ENCODE results near the gene ELMO1.

Gene ELMO1

GRCh38 chr7:37076668-37077067 lies 372.0 kb downstream of the ELMO1 start:
- DNase-seq = no peak

GRCh38 chr7:37074370-37074769 lies 374.3 kb downstream of the ELMO1 start:
- no peak for DNase-seq

- no peak for DNase-seq
Measured at GRCh38 chr7:37071124-37071523, 377.5 kb downstream of the ELMO1 start.

DNA sequence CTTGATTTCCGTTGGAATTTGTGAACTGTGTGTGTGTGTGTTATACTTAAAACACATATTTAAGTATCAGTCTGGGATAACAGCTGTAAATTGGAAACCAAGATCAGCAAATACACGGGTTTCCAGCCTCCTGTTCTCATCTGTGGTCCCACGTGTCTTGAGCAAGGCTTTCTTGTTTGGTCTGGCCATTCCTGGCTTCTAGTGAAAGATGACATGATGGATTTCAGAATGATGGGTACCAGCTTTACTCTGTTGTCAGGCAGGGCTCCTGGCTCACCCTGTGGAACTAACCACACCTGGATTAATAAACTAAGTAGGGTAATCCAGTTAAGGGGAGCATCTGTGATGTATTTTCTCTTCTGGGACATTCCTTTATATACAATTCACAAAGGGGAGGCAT lies 378.2 kb downstream of the ELMO1 start:
- DNase-seq = no peak

- DNase-seq = no peak
Measured at GRCh38 chr7:37070031-37070430, 378.6 kb downstream of the ELMO1 start.

- DNase-seq = no peak
Measured at GRCh38 chr7:37069336-37069735, 379.3 kb downstream of the ELMO1 start.

DNA sequence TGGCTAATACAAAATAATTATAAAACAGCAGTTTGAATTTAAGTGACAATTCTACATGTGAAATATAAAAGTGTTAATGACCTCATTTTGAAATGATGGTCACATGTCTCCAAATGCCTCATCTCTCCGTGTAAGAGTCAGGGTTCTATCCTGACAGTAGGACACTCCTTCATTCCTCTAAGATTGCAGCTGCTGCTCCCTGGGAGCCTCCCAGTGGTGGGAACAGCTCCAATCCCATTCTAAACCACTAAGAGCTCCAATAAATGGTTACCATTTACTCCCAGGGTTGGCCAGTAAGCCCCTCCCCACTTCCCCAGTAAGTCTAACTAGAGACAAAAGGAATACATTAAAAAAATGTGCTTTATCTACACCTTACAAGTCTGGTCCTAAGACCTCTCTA lies 379.8 kb downstream of the ELMO1 start:
- no peak for DNase-seq

DNA sequence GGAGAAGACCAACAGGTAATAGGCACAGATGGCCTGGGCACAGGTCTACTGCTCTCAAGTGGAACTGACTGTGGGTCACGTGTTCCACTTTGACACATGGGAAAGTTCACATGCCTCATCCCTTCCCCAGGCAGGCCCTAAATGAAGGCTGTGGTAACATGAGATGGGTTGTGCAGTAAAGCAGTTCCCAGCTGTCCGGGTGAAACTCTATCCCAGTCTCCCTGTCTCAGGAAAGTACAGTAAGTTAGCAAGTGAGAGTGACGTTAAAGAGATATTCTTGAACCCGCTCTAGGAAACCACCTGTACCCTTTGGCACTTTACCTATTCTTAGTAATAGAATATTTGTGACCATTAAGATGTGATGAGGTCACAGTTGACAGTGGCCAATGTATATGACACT lies 380.6 kb downstream of the ELMO1 start:
- DNase-seq = no peak

GRCh38 chr7:37065779-37066271 lies 382.8 kb downstream of the ELMO1 start:
- DNase-seq = no peak

DNA sequence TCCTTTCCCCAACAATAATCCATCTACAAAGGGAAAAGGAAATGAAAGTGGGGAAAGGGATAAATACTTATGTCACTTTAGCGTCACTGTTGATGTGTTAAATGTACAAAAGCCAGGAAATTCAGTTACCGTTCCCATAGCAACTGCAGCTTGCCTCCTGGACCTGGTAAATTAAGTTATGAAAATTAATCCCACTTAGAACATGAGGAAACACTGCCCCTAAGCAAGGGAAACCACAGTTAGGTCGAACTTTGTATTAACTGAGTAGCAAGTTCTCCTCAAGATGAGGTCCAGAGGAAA lies 386.2 kb downstream of the ELMO1 start:
- no peak for DNase-seq

GRCh38 chr7:37061849-37062559 lies 386.7 kb downstream of the ELMO1 start:
- no peak for DNase-seq

DNA sequence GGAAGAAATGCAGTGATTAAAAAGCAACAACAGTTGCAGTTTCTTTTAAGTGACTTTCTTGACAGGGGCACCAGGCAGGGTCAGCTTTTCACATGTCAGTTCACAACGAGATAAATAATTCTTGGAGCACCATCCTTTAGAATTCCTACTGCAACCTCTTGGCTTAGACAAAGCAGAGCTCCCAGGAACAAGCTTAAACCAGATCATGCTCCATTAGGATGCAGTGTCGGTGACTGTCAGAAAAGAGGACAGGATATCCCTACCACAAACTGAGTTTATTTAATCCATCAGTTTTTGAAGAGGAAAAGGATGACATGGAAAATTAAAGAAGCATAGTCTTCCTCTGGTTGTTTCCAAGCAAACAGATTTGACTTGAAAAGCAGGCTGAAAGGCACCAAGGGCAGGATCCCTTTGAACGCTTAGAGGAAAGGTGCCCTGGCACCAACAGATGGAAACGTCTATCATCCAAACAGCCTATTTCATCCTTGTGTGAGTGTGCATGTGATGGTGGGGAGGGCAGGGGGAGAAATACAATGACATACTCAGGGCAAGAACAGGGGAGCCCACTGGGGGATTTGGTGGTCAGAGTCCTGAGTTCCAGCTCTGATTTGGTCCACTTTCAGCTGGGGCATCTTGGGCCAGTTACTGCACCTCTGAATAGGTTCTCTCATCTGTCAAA lies 392.3 kb downstream of the ELMO1 start:
- DNase-seq = no peak

DNA sequence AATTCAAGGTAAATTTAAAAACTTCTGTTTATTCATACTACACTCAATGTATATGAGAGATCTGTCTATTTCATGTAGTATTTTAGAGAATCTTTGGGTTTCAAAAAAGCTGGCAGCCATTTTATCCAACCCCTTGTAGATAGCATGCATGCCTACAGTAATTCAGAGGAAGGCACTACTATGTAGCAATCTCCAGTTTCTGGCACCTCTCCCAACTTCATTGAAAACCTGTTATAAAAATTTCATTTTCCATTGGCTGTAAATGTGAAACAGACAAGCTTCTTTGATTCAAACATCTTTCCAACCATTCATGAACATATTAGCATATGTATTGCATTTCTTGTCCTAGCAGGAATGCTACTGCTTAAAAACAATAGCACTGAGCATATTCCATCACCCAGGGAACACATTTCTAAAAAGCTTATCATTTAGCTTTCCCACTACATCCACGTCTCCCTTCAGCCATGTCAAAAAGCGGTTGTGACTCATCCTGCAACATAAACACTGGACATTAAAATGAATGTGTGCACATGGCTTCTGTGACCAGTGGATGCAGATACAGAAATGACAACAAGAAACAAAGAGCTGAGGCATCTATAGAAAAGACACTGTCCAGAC lies 393.9 kb downstream of the ELMO1 start:
- DNase-seq = no peak

- no peak for DNase-seq
Measured at GRCh38 chr7:37052705-37053104, 396.0 kb downstream of the ELMO1 start.

DNA sequence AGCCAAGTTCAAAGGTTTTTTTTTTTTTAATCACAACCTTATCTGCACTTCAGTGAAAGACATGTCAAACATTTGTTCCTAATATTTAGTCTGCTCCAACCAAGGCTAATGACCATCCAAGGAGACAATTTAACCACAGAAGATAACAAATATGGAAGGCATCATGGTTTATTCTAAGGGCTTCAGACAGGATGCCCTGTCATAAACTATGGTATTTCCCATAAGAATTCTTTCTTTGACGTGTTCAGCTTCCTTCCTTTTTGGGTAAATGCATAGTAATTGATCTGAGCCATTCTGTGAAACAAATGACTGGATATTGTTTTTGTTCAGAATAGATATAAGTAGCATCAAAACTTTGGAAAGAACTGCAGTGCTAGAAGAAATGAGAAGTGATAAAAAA lies 397.9 kb downstream of the ELMO1 start:
- DNase-seq = no peak

GRCh38 chr7:37048674-37049073 lies 400.0 kb downstream of the ELMO1 start:
- DNase-seq = no peak

DNA sequence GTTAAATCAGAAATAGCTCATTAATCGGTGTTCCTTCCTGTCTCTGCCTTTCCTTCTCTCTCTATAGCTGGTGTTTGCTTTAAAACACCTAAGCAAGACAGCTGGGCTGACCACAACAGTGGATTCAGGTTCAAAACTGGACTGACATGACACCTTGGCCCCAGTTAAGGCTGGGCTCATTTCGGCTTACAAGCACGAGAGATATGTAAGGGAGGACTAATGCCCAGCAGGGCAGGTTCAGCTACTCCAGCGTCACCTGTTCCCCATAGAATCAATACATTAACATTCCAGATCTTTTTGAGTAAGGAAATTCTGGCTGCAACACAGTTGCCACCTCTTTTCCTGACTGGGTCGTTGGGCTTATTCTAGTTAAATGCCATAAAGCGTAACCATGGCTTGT lies 401.4 kb downstream of the ELMO1 start:
- no peak for DNase-seq

- no peak for DNase-seq
Measured at GRCh38 chr7:37046531-37047079, 402.1 kb downstream of the ELMO1 start.

DNA sequence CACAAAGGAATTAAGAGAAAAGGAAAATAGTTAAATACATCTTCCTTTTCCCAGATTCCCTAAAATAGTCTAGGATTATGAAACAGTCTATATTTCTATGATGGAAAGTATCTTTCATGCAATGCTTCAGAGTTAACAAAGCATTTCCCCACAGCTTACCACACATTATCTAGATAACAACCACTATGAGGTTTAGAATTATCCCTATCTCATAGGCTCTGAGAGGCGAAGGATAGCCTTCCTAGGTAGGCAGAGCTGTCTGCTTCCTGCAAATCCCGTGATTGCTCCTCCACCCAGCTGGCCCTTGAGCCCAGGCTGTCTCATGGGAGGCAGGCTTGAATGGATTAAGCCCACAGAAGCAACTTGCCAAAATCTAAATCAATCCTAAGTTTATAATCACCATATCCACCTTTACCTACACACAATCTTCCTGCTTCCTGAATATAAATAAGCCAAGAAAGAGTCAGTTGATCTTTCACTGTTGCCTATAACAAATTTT lies 402.9 kb downstream of the ELMO1 start:
- no peak for DNase-seq

DNA sequence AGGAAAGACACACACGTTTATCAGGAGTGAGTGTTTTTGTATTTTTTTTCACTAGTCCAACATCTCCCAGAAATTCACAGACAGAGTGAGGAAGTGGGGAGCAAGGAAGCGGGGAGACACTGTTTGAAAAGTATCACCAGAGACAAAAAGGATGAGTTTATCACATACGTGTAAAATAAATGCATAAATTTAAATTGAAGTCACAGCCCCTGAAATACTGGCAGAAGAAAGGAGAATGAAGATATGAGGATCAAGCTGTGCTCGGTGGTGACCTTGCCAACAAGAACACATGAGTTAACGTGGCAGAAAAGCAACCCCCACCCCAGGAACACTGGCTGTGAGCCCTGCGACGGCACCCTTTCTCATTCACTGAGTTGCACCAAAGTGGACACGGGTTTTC lies 407.2 kb downstream of the ELMO1 start:
- no peak for DNase-seq

- no peak for DNase-seq
Measured at GRCh38 chr7:37040330-37040729, 408.3 kb downstream of the ELMO1 start.

DNA sequence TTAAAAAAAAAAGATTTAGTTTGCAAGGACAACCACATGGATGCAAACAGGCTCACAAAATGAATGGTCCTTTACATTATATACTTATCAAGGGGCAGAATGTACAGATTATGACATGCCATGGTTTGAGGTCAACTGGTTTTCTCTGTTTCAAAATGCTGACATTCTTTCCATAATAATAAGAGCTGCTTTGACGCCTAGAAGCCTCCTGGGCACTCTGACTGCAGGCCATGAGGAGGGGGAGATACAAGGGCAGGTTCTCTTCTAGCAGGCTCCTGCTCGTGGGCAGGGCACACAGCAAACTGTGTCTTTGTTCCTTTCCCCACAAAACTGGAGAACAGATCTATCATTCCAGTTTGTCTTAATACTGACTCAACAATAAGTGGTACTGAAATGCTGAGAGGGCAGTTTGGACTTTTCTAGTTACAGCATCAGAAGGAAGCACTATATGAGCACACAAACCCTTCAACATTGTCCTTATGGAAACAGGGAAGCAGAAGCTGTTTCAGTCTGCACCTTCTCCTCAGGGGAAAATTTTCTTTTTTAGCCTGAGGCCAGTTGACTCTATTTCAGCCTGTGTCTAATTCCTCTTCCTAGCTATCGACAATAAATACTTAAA lies 409.4 kb downstream of the ELMO1 start:
- DNase-seq = no peak

- DNase-seq = no peak
Measured at GRCh38 chr7:37038706-37039105, 410.0 kb downstream of the ELMO1 start.
